Measurements from ENCODE around the gene PPP2R2C. TPM values are rescaled to one million over a fixed set of nuclear protein-coding genes. Genes with fewer than 3 reads are reported as not detected.

The PPP2R2C gene
- total and polyA plus RNA-seq, 10 of the 15 experiments (the other 5 are each of a cell fraction or from before 2014, with no cell fraction given) = 0.13 to 0.15 TPM; not detected in 8

DNA sequence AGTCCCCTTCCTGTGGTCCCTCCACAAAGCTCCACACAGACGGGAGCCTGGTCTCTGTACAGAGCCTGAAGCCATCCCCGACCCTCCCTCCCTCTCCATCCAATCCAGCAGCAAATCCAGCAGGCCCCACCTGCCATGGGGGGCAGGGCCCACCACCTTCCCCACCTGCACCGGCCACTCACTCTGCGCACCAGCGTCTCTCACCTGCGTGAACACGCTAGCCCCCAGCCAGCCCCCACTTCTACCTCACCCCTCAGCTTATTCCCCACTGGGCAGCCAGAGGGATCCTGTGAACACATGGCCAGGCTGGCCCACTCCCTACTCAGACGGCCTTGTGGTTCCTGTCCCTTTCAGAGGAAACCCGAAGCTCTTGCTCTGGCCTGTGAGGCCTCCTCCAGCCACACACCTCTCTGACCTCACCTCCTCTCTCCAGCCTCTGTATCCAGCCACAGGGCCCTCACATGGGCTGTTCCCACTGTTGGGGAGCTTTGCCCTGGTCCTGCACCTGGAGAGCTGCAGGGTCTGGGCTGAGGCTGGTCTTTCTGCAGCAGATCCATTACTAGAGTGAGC, 131.9 kb downstream of the PPP2R2C start:
- CTCF ChIA-PET = interaction anchor here (2.3 to 6.5 kb wide), 2 partner anchors 8 to 90 kb away, joined by 5 to 40 read pairs; no protein-coding TSS in a partner anchor
- no peak for ATAC-seq
- no peaks in the 10 kb centered on the region for H3K4me1 ChIP-seq (ENCODE audit: control insufficient read depth, insufficient read depth, low read length)
- no peak overlapping the region for H3K9ac ChIP-seq (ENCODE audit: control insufficient read depth, insufficient read depth, low read length)
- H3K4me3 ChIP-seq = no peak overlapping the region
- no peak overlapping the region for H3K4me2 ChIP-seq (ENCODE audit: control insufficient read depth, insufficient read depth)
- RAD21 ChIA-PET (ENCODE audit: unreplicated experiment) = no interaction called here
- no peak for TF ChIP-seq TBL1XR1 (IDR thresholded peaks at IDR 0.05; ENCODE audit: low read depth, low read length)
- no peak for TF ChIP-seq RCOR1 (conservative IDR thresholded peaks at IDR 0.05; ENCODE audit: low read depth, low read length)
- no peak for TF ChIP-seq CEBPB (IDR thresholded peaks at IDR 0.05; ENCODE audit: borderline replicate concordance in 1 of 2, low read depth in 2 of 2, low read length in 2 of 2)
- no peak for TF ChIP-seq SUZ12 (IDR thresholded peaks at IDR 0.05; ENCODE audit: unreplicated experiment)
- no peak for TF ChIP-seq IRF4 (IDR thresholded peaks at IDR 0.05; ENCODE audit: low read depth, low read length)
- no peak for TF ChIP-seq EP300 (IDR thresholded peaks at IDR 0.05; ENCODE audit: borderline replicate concordance in 1 of 2, control insufficient read depth in 1 of 2, low read depth in 2 of 2, low read length in 2 of 2)
- TF ChIP-seq RELA (IDR thresholded peaks at IDR 0.05; ENCODE audit: borderline replicate concordance, partially characterized antibody) = no peak
- TF ChIP-seq NR2C2 (IDR thresholded peaks at IDR 0.05; ENCODE audit: borderline replicate concordance, control insufficient read depth, insufficient read length, low read depth) = no peak
- intact Hi-C loops (cut with micrococcal nuclease; ENCODE audit: unreplicated experiment) (no loop called here), in situ Hi-C loops (cut with MboI) (no loop called here)
- SMC1A ChIA-PET (ENCODE audit: uncharacterized antibody, unreplicated experiment) = no interaction called here
- POLR2A ChIA-PET = no interaction called here
- H2AFZ ChIP-seq (ENCODE audit: control insufficient read depth, low read depth, low read length) = no peak overlapping the region
- no peaks in the 10 kb centered on the region for H3K79me2 ChIP-seq (ENCODE audit: control insufficient read depth, insufficient read depth, low read length)
- H3K27ac ChIP-seq (ENCODE audit: control insufficient read depth, insufficient read depth) = no peak overlapping the region
- no peaks in the 10 kb centered on the region for H4K20me1 ChIP-seq (ENCODE audit: control insufficient read depth, insufficient read depth)
- BruUV-seq (replicated peaks) = no TSS peak
- no peaks in the 10 kb centered on the region for H3K36me3 ChIP-seq (ENCODE audit: control insufficient read depth in 2 of 2, insufficient read depth in 2 of 2, low read length in 1 of 2)
- H3K27me3 ChIP-seq (replicated peaks in 1 of 2; ENCODE audit: control insufficient read depth in 2 of 2, insufficient read depth in 2 of 2, low read length in 1 of 2) = no peaks in the 10 kb centered on the region; a peak in 1 of 4 replicates
- 47% methylated on average over 8 of the region's 9 CpGs for whole genome bisulfite sequencing (ENCODE audit: insufficient coverage, insufficient replicate concordance, low lambda C conversion rate, missing lambda C conversion rate)
- no peak for FAIRE-seq
- no peak for DNase-seq (ENCODE audit: low read depth, low spot score)
- H3K9me3 ChIP-seq (replicated peaks; ENCODE audit: control insufficient read depth, insufficient read depth, low read length) = no peaks in the 10 kb centered on the region

Data from GM12878 (cell line).